ENCODE results near the gene ADPRM. TPM values are rescaled to one million over a fixed set of nuclear protein-coding genes. Genes with fewer than 3 reads are reported as not detected.
A peak's percentile ranks its signal among the peaks of the same experiment; 100 is the strongest.

Gene ADPRM
- 12.5 and 17.8 TPM in 2 replicates for total RNA-seq
- polyA plus RNA-seq: 5.8 and 7.7 TPM in 2 replicates

GRCh38 chr17:10697092-10698081, at the start of gene ADPRM, which contains the start of gene SCO1:
ADPRM (plus strand) TSS chr17:10697594; CDS start chr17:10704927, 7,333 bp downstream.
SCO1 (minus strand) TSS chr17:10697533; CDS start chr17:10697507, 26 bp downstream.
- peak within 1 kb of the TSS; percentile 96 for H3K27ac ChIP-seq
- peak; percentile 97 for DNase-seq (ENCODE audit: low spot score)
- under 1% methylated on average over 73 of the region's 84 CpGs for whole genome bisulfite sequencing (ENCODE audit: low lambda C conversion rate, missing lambda C conversion rate)

GRCh38 chr17:10648381-10648780, 49.0 kb upstream of the ADPRM start:
- H3K27ac ChIP-seq: no peak overlapping the region
- 91% methylated on average over 5 of the region's 5 CpGs for WGBS (ENCODE audit: low lambda C conversion rate, missing lambda C conversion rate)
- TF ChIP-seq EZH2phosphoT487 (IDR thresholded peaks at IDR 0.05; ENCODE audit: low read depth, severe bottlenecking, unreplicated experiment) (no peak), CTCF (IDR thresholded peaks at IDR 0.05; ENCODE audit: poor library complexity) (no peak), EZH2 (IDR thresholded peaks at IDR 0.05; ENCODE audit: borderline replicate concordance) (no peak)

More at GRCh38 chr17:10697092-10698081, at the start of gene ADPRM, which contains the start of gene SCO1:
- TF ChIP-seq CTCF (IDR thresholded peaks at IDR 0.05; ENCODE audit: poor library complexity) (peak; percentile 50), EZH2phosphoT487 (IDR thresholded peaks at IDR 0.05; ENCODE audit: low read depth, severe bottlenecking, unreplicated experiment) (no peak)
- no peaks in the 10 kb centered on the region for H3K9me2 ChIP-seq (replicated peaks; ENCODE audit: insufficient read depth)
- H3K79me2 ChIP-seq: peaks cover 80% of the 10 kb centered on the region
- H3K4me3 ChIP-seq: peak within 1 kb of the TSS; percentile 95
- H3K4me2 ChIP-seq: peak within 1 kb of the TSS; percentile 85
- H4K20me1 ChIP-seq (ENCODE audit: insufficient read depth, poor library complexity, severe bottlenecking): no peaks in the 10 kb centered on the region
- H3K4me1 ChIP-seq (ENCODE audit: insufficient read depth): peaks cover 12% of the 10 kb centered on the region
- no peaks in the 10 kb centered on the region for H3K9me3 ChIP-seq (ENCODE audit: low read depth)
- no peaks in the 10 kb centered on the region for H3K27me3 ChIP-seq
- H3K36me3 ChIP-seq (replicated peaks; ENCODE audit: insufficient read depth, low read depth): no peaks in the 10 kb centered on the region
- H2AFZ ChIP-seq: peak within 1 kb of the TSS; percentile 88

GRCh38 chr17:10648956-10649355, 48.4 kb upstream of the ADPRM start:
- Histone ChIP-seq H3K4me1 (ENCODE audit: insufficient read depth) (no peaks in the 10 kb centered on the region), H3K9me3 (ENCODE audit: low read depth) (no peaks in the 10 kb centered on the region), H2AFZ (no peak overlapping the region), H3K9me2 (replicated peaks; ENCODE audit: insufficient read depth) (no peaks in the 10 kb centered on the region), H3K79me2 (no peaks in the 10 kb centered on the region), H3K36me3 (replicated peaks; ENCODE audit: insufficient read depth, low read depth) (no peaks in the 10 kb centered on the region), H3K27me3 (no peaks in the 10 kb centered on the region), H4K20me1 (ENCODE audit: insufficient read depth, poor library complexity, severe bottlenecking) (no peaks in the 10 kb centered on the region), H3K27ac (no peak overlapping the region), H3K4me3 (no peak overlapping the region), H3K4me2 (no peak overlapping the region)
- DNase-seq (ENCODE audit: low spot score): no peak
- TF ChIP-seq CTCF (IDR thresholded peaks at IDR 0.05; ENCODE audit: poor library complexity) (no peak), EZH2 (IDR thresholded peaks at IDR 0.05; ENCODE audit: borderline replicate concordance) (no peak), EZH2phosphoT487 (IDR thresholded peaks at IDR 0.05; ENCODE audit: low read depth, severe bottlenecking, unreplicated experiment) (no peak)
- 90% methylated on average over 3 of the region's 3 CpGs for WGBS (ENCODE audit: low lambda C conversion rate, missing lambda C conversion rate)

More at GRCh38 chr17:10648381-10648780, 49.0 kb upstream of the ADPRM start:
- Histone ChIP-seq H3K9me3 (ENCODE audit: low read depth) (no peaks in the 10 kb centered on the region), H3K9me2 (replicated peaks; ENCODE audit: insufficient read depth) (no peaks in the 10 kb centered on the region), H2AFZ (no peak overlapping the region), H3K27me3 (no peaks in the 10 kb centered on the region), H3K4me1 (ENCODE audit: insufficient read depth) (no peaks in the 10 kb centered on the region), H3K4me2 (no peak overlapping the region), H3K36me3 (replicated peaks; ENCODE audit: insufficient read depth, low read depth) (no peaks in the 10 kb centered on the region), H3K4me3 (no peak overlapping the region), H4K20me1 (ENCODE audit: insufficient read depth, poor library complexity, severe bottlenecking) (no peaks in the 10 kb centered on the region), H3K79me2 (no peaks in the 10 kb centered on the region)
- DNase-seq (ENCODE audit: low spot score): no peak
